Neutrophil (primary cell): Measurements from ENCODE around the gene JAGN1.
"Not testable (repeated sequence)": the region's sequence is repeated elsewhere in the genome, so short reads cannot be mapped to it uniquely, and the experiment has no call there.

Source experiments
- H3K27ac ChIP-seq: fragments of 200-600 bp; sonication (generic); 2 replicates; pipeline ENCODE4 v1.5.1; 2016; ENCODE audit warnings: mild to moderate bottlenecking, moderate library complexity
- H3K27me3 ChIP-seq: fragments of 200-600 bp; sonication (generic); 2 replicates; pipeline ENCODE4 v1.6.0; 2016; ENCODE audit warnings: mild to moderate bottlenecking
- H3K36me3 ChIP-seq: fragments of 200-600 bp; sonication (generic); 2 replicates; pipeline ENCODE4 v1.5.1; 2017
- H3K4me1 ChIP-seq, 2 experiments: fragments of 200-600 bp in 1 of 2; sonication (generic) in 1 of 2; 1 replicate in 1 of 2; 2 replicates in 1 of 2; pipeline versions ENCODE4 v1.5.1 to v1.6.1; 2013 to 2016; ENCODE audit warnings: low read depth in 1 of 2, low read length in 1 of 2, mild to moderate bottlenecking in 1 of 2, moderate library complexity in 1 of 2; ENCODE audit not compliant: control insufficient read depth in 1 of 2, insufficient read depth in 1 of 2
- H3K4me3 ChIP-seq, 2 experiments: fragments of 200-600 bp in 1 of 2; sonication (generic) in 1 of 2; 1 replicate in 1 of 2; 2 replicates in 1 of 2; pipeline ENCODE4 v1.5.1; 2013 to 2016; ENCODE audit warnings: low read depth in 1 of 2, low read length in 1 of 2, mild to moderate bottlenecking in 1 of 2, moderate library complexity in 1 of 2
- H3K9me3 ChIP-seq: fragments of 200-600 bp; sonication (generic); 2 replicates; pipeline ENCODE4 v1.5.1; 2016
- CTCF ChIP-seq: fragments of 200-600 bp; sonication (generic); IDR thresholded peaks from 2 replicates; pipeline ENCODE4 v1.5.1; 2016; ENCODE audit warnings: antibody characterized with exemption

Gene JAGN1

GRCh38 chr3:9935966-9936510 lies 45.6 kb downstream of the JAGN1 start:
- H3K27me3 ChIP-seq: no peaks in the 10 kb centered on the region
- H3K36me3 ChIP-seq: no peaks in the 10 kb centered on the region
- no peaks in the 10 kb centered on the region for H3K9me3 ChIP-seq
- no peak overlapping the region for H3K4me3 ChIP-seq
- no peak for TF ChIP-seq CTCF
- H3K27ac ChIP-seq: no peak overlapping the region
- peaks cover 20 to 21% of the 10 kb centered on the region in 2 experiments for H3K4me1 ChIP-seq

- TF ChIP-seq CTCF: no peak
- H3K27ac ChIP-seq: no peak overlapping the region
- peaks cover 15 to 18% of the 10 kb centered on the region in 2 experiments for H3K4me1 ChIP-seq
- H3K4me3 ChIP-seq: no peak overlapping the region
- H3K36me3 ChIP-seq: no peaks in the 10 kb centered on the region
- no peaks in the 10 kb centered on the region for H3K9me3 ChIP-seq
- no peaks in the 10 kb centered on the region for H3K27me3 ChIP-seq
These were observed 47.3 kb downstream of the JAGN1 start for GRCh38 chr3:9937486-9938238.

- no peak for TF ChIP-seq CTCF
- no peak overlapping the region for H3K27ac ChIP-seq
- H3K4me3 ChIP-seq: no peak overlapping the region
- H3K27me3 ChIP-seq: no peaks in the 10 kb centered on the region
- peaks cover 6 to 10% of the 10 kb centered on the region in 2 experiments for H3K4me1 ChIP-seq
- H3K36me3 ChIP-seq: no peaks in the 10 kb centered on the region
- H3K9me3 ChIP-seq: no peaks in the 10 kb centered on the region
These were observed 48.6 kb downstream of the JAGN1 start for GRCh38 chr3:9938966-9939365.

- not testable (repeated sequence) for H3K36me3 ChIP-seq, H3K27me3 ChIP-seq, H3K9me3 ChIP-seq, H3K27ac ChIP-seq, H3K4me1 ChIP-seq, H3K4me3 ChIP-seq
These were observed 49.5 kb downstream of the JAGN1 start for GRCh38 chr3:9939906-9940305.

GRCh38 chr3:9940746-9941145 lies 50.3 kb downstream of the JAGN1 start:
- no peak overlapping the region for H3K4me3 ChIP-seq
- H3K9me3 ChIP-seq: no peaks in the 10 kb centered on the region
- no peak for TF ChIP-seq CTCF
- no peak overlapping the region for H3K27ac ChIP-seq
- no peaks in the 10 kb centered on the region for H3K36me3 ChIP-seq
- no peaks in the 10 kb centered on the region for H3K27me3 ChIP-seq
- peaks cover under 1 to 4% of the 10 kb centered on the region in 2 experiments for H3K4me1 ChIP-seq

- peaks cover 7 to 10% of the 10 kb centered on the region in 2 experiments for H3K4me1 ChIP-seq
- H3K27me3 ChIP-seq: no peaks in the 10 kb centered on the region
- no peak overlapping the region for H3K4me3 ChIP-seq
- no peak for TF ChIP-seq CTCF
- no peaks in the 10 kb centered on the region for H3K9me3 ChIP-seq
- no peak overlapping the region for H3K27ac ChIP-seq
- H3K36me3 ChIP-seq: no peaks in the 10 kb centered on the region
These were observed 51.8 kb downstream of the JAGN1 start for GRCh38 chr3:9942164-9942563.
